Cardiac muscle cell (in vitro differentiated cells and primary cell): ENCODE measurements around the gene TRIM51. TPM values are rescaled to one million over a fixed set of nuclear protein-coding genes. Genes with fewer than 3 reads are reported as not detected.
"Not testable (repeated sequence)": the region's sequence is repeated elsewhere in the genome, so short reads cannot be mapped to it uniquely, and the experiment has no call there.

Experiments used
- DNase-seq, 2 donors: peaks; one replicate each; pipeline versions ENCODE4 v3.0.0 to v3.0.0-alpha.2; 2010 to 2017; ENCODE audit warnings: low read depth in 1 of 2, low spot score in 1 of 2
- H3K27ac ChIP-seq: fragments of 200-600 bp; sonication (generic); 2 replicates; pipeline ENCODE4 v1.5.1; 2016
- H3K27me3 ChIP-seq: fragments of 200-600 bp; sonication (generic); 2 replicates; pipeline ENCODE4 v1.6.0; 2016; ENCODE audit warnings: control low read depth
- H3K36me3 ChIP-seq: fragments of 200-600 bp; sonication (generic); 2 replicates; pipeline ENCODE4 v1.5.1; 2016; ENCODE audit warnings: control low read depth
- H3K4me1 ChIP-seq: fragments of 200-600 bp; sonication (generic); 2 replicates; pipeline ENCODE4 v1.8.1; 2017; ENCODE audit warnings: low read depth, mild to moderate bottlenecking, mixed run types
- H3K4me3 ChIP-seq: fragments of 200-600 bp; sonication (generic); 2 replicates; pipeline ENCODE4 v1.5.1; 2016; ENCODE audit warnings: mild to moderate bottlenecking
- H3K9me3 ChIP-seq: fragments of 200-600 bp; sonication (generic); 2 replicates; pipeline ENCODE4 v1.5.1; 2017; ENCODE audit warnings: low read depth, mild to moderate bottlenecking, control low read depth
- polyA plus RNA-seq: library from polyadenylated mRNA; unstranded; fragments of >200 nt; fragmentation: Nextera tagmentation; extraction: Ambion mirVana; gene quantifications from 2 replicates; pipeline ENCODE4 v1.2.1, GENCODE V29; 2016
- total RNA-seq: library from RNA; depleted of rRNA; stranded (reverse); fragments of >200 nt; gene quantifications from 2 replicates; pipeline ENCODE4 v1.2.3, GENCODE V29; 2016
- TF ChIP-seq, protein P1 (sequence below): IDR thresholded peaks from 2 replicates; pipeline ENCODE4 v1.5.1; 2012; ENCODE audit warnings: low read depth, mild to moderate bottlenecking, low read length

The TRIM51 gene
- total and polyA plus RNA-seq, 2 experiments from 2014 or later: not detected

DNA sequence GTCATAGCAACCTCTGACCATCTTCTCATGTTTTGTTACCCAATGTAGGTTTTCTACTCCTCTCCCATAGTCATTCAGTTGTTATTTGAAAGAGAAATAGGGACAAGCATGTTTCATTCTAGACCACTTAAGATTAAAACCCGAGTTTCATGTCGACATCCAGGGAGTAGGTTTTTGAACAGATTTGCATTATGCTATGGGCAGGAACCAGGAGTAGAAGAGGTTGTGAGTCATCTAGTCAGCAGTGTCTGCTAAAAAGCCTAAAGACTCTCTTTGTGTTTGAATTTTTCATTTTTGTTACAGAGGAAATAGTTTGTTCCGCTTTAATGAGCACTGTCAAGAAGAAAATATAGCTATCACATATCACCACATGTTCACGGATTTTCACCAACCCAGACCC lies 1.9 kb downstream of the TRIM51 start:
- H3K36me3 ChIP-seq, H3K27me3 ChIP-seq, H3K4me1 ChIP-seq, H3K27ac ChIP-seq, H3K4me3 ChIP-seq, H3K9me3 ChIP-seq, DNase-seq: not testable (repeated sequence)

DNA sequence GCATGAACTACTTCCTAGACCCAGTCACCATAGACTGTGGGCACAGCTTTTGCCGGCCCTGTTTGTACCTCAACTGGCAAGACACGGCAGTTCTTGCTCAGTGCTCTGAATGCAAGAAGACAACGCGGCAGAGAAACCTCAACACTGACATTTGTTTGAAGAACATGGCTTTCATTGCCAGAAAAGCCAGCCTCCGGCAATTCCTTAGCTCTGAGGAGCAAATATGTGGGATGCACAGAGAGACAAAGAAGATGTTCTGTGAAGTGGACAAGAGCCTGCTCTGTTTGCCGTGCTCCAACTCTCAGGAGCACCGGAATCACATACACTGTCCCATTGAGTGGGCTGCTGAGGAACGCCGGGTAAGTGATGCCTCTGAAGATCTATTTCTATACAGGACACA lies 2.4 kb downstream of the TRIM51 start:
- H3K36me3 ChIP-seq, H3K27ac ChIP-seq, H3K4me1 ChIP-seq, H3K4me3 ChIP-seq, DNase-seq, H3K27me3 ChIP-seq, H3K9me3 ChIP-seq: not testable (repeated sequence)

DNA sequence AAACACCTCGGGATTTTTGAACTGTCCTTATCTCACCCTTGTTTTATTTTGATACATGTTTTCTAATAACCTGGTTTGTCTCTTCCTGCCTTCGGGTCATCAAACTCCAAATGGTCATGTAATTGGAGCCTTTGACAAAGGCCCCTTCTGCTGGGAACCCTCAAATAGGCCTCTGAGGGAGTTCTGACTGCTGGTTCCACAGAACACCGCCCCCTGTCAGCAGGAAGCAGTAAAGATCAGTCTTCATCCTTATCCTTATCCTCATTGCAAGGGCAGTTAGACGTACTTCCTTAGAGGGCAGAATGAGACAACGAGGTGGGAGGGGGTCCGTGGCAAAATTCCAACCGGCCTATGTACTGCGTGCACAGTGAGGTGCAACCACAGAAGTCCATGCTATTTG lies 12.1 kb downstream of the TRIM51 start:
- TF ChIP-seq, protein P1, sequence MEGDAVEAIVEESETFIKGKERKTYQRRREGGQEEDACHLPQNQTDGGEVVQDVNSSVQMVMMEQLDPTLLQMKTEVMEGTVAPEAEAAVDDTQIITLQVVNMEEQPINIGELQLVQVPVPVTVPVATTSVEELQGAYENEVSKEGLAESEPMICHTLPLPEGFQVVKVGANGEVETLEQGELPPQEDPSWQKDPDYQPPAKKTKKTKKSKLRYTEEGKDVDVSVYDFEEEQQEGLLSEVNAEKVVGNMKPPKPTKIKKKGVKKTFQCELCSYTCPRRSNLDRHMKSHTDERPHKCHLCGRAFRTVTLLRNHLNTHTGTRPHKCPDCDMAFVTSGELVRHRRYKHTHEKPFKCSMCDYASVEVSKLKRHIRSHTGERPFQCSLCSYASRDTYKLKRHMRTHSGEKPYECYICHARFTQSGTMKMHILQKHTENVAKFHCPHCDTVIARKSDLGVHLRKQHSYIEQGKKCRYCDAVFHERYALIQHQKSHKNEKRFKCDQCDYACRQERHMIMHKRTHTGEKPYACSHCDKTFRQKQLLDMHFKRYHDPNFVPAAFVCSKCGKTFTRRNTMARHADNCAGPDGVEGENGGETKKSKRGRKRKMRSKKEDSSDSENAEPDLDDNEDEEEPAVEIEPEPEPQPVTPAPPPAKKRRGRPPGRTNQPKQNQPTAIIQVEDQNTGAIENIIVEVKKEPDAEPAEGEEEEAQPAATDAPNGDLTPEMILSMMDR: no peak
- H3K4me1 ChIP-seq: no peaks in the 10 kb centered on the region
- H3K9me3 ChIP-seq: no peaks in the 10 kb centered on the region
- no peaks in the 10 kb centered on the region for H3K27me3 ChIP-seq
- H3K36me3 ChIP-seq: no peaks in the 10 kb centered on the region
- H3K4me3 ChIP-seq: no peak overlapping the region
- no peak overlapping the region for H3K27ac ChIP-seq
- no peak for DNase-seq

DNA sequence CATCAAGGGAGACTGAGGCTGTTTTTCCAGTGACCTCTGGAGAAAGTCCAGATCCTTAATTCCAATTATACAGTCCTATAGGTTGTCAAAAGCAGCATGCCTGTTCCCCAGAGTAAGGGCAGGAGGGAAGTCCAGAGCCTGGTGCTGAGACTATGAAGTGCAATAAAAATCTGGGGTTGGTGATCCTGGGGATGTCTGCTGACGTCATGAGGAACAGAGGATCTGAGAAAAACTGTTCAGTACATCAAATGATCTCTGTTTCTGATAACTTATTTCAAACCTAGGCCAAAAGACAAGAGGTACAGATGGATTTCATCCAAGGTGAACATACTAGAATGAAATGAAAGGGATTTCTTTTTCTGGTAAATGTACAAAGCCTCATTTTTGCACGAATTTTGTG lies 19.2 kb downstream of the TRIM51 start:
- no peak for DNase-seq
- H3K36me3 ChIP-seq: no peaks in the 10 kb centered on the region
- no peaks in the 10 kb centered on the region for H3K4me1 ChIP-seq
- H3K9me3 ChIP-seq: no peaks in the 10 kb centered on the region
- no peaks in the 10 kb centered on the region for H3K27me3 ChIP-seq
- no peak overlapping the region for H3K4me3 ChIP-seq
- H3K27ac ChIP-seq: no peak overlapping the region
- TF ChIP-seq, protein P1: no peak

DNA sequence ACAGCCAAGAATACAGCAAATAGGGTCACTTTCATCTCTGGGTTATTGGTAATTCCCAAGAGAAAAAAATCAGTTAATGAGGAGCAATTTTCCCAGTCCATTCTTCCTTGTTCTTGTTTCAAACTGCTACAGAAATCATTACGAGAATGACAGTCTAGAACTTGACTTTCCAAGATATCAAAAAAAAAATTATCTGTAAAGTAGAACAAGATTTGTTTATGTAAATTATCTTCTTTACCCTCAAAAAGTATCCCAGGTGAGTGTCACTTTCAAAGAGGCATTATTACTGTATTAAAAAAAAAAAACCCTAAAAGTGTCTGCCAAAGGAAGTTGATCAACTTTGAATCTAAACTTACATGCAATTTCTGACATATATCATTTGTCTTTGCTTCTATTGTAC lies 31.4 kb downstream of the TRIM51 start, which contains the start of gene OR5W2:
TSS of gene OR5W2 (minus strand) at position 101 of the 400 bp plus-strand sequence. CDS start at position 101, 0 bp downstream.
- Histone ChIP-seq H3K9me3 (no peaks in the 10 kb centered on the region), H3K36me3 (no peaks in the 10 kb centered on the region), H3K4me1 (no peaks in the 10 kb centered on the region), H3K4me3 (no peak within 1 kb of the TSS), H3K27me3 (no peaks in the 10 kb centered on the region), H3K27ac (no peak within 1 kb of the TSS)
- DNase-seq: no peak
- TF ChIP-seq, protein P1: no peak

DNA sequence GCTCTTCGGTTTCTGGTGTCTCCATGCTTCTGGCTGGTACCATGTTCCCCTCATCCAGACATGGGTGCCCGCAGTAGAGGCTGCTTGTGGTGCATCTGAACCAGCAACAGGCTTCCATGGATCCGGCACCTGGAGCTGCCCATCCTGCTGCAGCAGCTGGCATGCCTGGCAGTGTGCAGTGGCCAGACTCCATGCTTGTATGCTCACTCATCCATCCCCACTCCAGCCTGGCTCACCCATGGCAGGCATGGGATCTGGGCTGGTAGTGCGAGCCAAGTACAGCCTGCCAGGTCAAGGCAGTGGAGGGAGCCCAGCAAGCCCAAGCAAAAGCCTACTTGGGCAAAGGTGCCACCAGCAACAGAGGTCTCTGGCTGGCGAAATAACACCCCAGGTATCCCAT lies 37.4 kb downstream of the TRIM51 start:
- TF ChIP-seq, protein P1: no peak
- Histone ChIP-seq H3K9me3 (no peaks in the 10 kb centered on the region), H3K27me3 (no peaks in the 10 kb centered on the region), H3K4me3 (no peak overlapping the region), H3K27ac (no peak overlapping the region), H3K36me3 (no peaks in the 10 kb centered on the region), H3K4me1 (no peaks in the 10 kb centered on the region)
- no peak for DNase-seq

DNA sequence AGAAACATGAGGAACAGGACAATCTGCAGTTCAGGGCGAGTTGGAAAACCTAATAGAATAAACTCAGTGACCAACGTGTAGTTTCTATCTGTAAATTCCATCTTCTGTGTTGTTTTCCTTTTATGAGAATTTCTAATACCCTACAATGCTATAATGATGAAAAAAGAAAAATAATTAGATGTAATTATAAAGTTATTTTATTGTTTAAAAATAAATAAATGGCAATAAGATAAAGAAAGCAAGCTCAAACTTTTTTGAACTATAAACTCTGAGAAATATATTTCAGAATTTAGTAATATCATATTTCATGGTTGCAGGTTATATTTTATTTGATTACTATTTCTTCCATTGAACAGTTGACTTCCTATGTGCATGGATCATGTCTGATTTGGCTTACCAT lies 53.2 kb downstream of the TRIM51 start, which contains the start of gene OR5I1:
TSS of gene OR5I1 (minus strand) at position 101 of the 400 bp plus-strand sequence. CDS start at position 101, 0 bp downstream.
- no peak within 1 kb of the TSS for H3K27ac ChIP-seq
- no peak for DNase-seq
- no peaks in the 10 kb centered on the region for H3K4me1 ChIP-seq
- H3K36me3 ChIP-seq: no peaks in the 10 kb centered on the region
- no peaks in the 10 kb centered on the region for H3K27me3 ChIP-seq
- H3K4me3 ChIP-seq: no peak within 1 kb of the TSS
- TF ChIP-seq, protein P1: no peak
- no peaks in the 10 kb centered on the region for H3K9me3 ChIP-seq
